Measurements from ENCODE around the gene PRKCSH. TPM values are rescaled to one million over a fixed set of nuclear protein-coding genes. Genes with fewer than 3 reads are reported as not detected.

The PRKCSH gene
- total RNA-seq, 1 donor from 2014 or later: 318 TPM

- no peak overlapping the region for H3K27ac Mint-ChIP-seq (ENCODE audit: unreplicated experiment)
- no peaks in the 10 kb centered on the region for H3K9me3 Mint-ChIP-seq (ENCODE audit: low read depth)
- TF ChIP-seq CTCF (IDR thresholded peaks at IDR 0.05): no peak
- H3K27me3 Mint-ChIP-seq (ENCODE audit: low read depth): peaks cover 40% of the 10 kb centered on the region
- H3K36me3 Mint-ChIP-seq (ENCODE audit: low read depth): no peaks in the 10 kb centered on the region
- peak overlapping the region; percentile 53 for H3K4me3 Mint-ChIP-seq (ENCODE audit: unreplicated experiment)
- no peak for DNase-seq (ENCODE audit: low spot score)
- peaks cover 22% of the 10 kb centered on the region for H3K4me1 Mint-ChIP-seq (ENCODE audit: low read depth)
Measured at GRCh38 chr19:11420429-11421370, 14.7 kb upstream of the PRKCSH start.

- Mint-ChIP-seq H3K27ac (ENCODE audit: unreplicated experiment) (peak overlapping the region; percentile 32), H3K36me3 (ENCODE audit: low read depth) (no peaks in the 10 kb centered on the region), H3K4me3 (ENCODE audit: unreplicated experiment) (peak overlapping the region; percentile 44), H3K27me3 (ENCODE audit: low read depth) (peaks cover 40% of the 10 kb centered on the region), H3K9me3 (ENCODE audit: low read depth) (no peaks in the 10 kb centered on the region), H3K4me1 (ENCODE audit: low read depth) (peaks cover 22% of the 10 kb centered on the region)
- TF ChIP-seq CTCF (IDR thresholded peaks at IDR 0.05): no peak
- DNase-seq (ENCODE audit: low spot score): no peak
Measured at GRCh38 chr19:11421371-11422098, 13.9 kb upstream of the PRKCSH start.

- peak overlapping the region; percentile 62 for H3K4me3 Mint-ChIP-seq (ENCODE audit: unreplicated experiment)
- no peaks in the 10 kb centered on the region for H3K36me3 Mint-ChIP-seq (ENCODE audit: low read depth)
- no peak for TF ChIP-seq CTCF (IDR thresholded peaks at IDR 0.05)
- peak; percentile 93 for DNase-seq (ENCODE audit: low spot score)
- no peaks in the 10 kb centered on the region for H3K9me3 Mint-ChIP-seq (ENCODE audit: low read depth)
- H3K27me3 Mint-ChIP-seq (ENCODE audit: low read depth): peaks cover 38% of the 10 kb centered on the region
- peaks cover 22% of the 10 kb centered on the region for H3K4me1 Mint-ChIP-seq (ENCODE audit: low read depth)
- peak overlapping the region; percentile 12 for H3K27ac Mint-ChIP-seq (ENCODE audit: unreplicated experiment)
Measured at GRCh38 chr19:11422163-11423065, 13.0 kb upstream of the PRKCSH start.

DNA sequence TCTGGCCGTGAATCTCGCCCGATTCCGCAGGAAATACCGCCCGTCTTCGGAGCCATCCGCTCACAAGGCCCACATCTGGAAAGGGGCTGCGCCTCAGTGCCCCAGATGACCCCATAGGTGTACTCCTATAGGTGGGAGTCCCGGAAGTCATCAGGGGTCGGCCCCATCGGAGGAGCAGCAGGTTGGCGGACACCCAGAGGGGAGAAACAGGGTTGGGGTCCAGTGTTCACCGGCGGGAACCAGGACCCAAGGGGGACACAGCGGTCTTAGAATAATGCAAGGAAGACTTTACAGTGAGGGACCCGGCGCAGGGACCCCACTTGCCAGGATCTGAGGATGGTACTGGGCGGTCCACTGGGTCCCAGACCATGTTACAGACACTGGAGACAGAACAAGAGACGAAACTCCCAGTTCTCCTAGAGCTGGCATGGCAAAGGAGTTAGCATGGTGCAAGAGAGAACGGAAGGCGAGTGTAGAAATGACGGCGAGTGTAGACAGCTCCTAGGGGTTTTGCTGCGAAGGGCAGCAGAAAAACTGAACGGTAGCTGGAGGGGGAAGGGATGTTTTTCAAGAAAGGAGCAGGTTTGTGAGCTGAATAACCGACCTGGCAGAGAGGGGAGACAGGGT, 12.2 kb upstream of the PRKCSH start:
- Mint-ChIP-seq H3K27me3 (ENCODE audit: low read depth) (peaks cover 31% of the 10 kb centered on the region), H3K4me3 (ENCODE audit: unreplicated experiment) (no peak overlapping the region), H3K36me3 (ENCODE audit: low read depth) (no peaks in the 10 kb centered on the region), H3K4me1 (ENCODE audit: low read depth) (peaks cover 22% of the 10 kb centered on the region), H3K27ac (ENCODE audit: unreplicated experiment) (no peak overlapping the region), H3K9me3 (ENCODE audit: low read depth) (no peaks in the 10 kb centered on the region)
- DNase-seq (ENCODE audit: low spot score): no peak
- TF ChIP-seq CTCF (IDR thresholded peaks at IDR 0.05): no peak

Measured in chondrocyte (in vitro differentiated cells).